H1 (cell line): Measurements from ENCODE around the gene CD300LG. TPM values are rescaled to one million over a fixed set of nuclear protein-coding genes. Genes with fewer than 3 reads are reported as not detected.

Source experiments
- RFX5 ChIP-seq: IDR thresholded peaks from 2 replicates; pipeline ENCODE4 v1.6.1; 2011; ENCODE audit warnings: low read depth, low read length, improper control_type of control experiment, borderline replicate concordance
- polyA plus RNA-seq, 7 experiments: library from polyadenylated mRNA; depleted of rRNA in 3 of 7; stranded (reverse) in 5 of 7; unstranded in 2 of 7; fragments of >200 nt in 5 of 7; fragments of 200-250 nt in 2 of 7; gene quantifications; 1 replicate in 5 of 7; 2 replicates in 1 of 7; 4 replicates in 1 of 7; pipeline versions ENCODE4 v1.2.1 to v1.2.3, GENCODE V29; 2011 to 2013; ENCODE audit warnings: missing spikeins in 2 of 7, mixed read lengths in 2 of 7
- total RNA-seq: library from RNA; stranded (reverse); fragmentation: NEBNext Ultra II Directional; extraction: Animal tissue kit (Norgen Biotek cat#: 25700); gene quantifications from 2 replicates; pipeline ENCODE4 v1.2.1, GENCODE V29; 2021

CD300LG gene
- total and polyA plus RNA-seq, 2 of the 8 experiments (the other 6 are each of a cell fraction or from before 2014, with no cell fraction given): 0.06 TPM; not detected in 1

GRCh38 chr17:43877031-43877430 is 30.1 kb downstream of the CD300LG start (continued):
- TF ChIP-seq RFX5: no peak
